Astrocyte (in vitro differentiated cells and primary cell): ENCODE measurements around the gene INSYN2A. TPM values are rescaled to one million over a fixed set of nuclear protein-coding genes. Genes with fewer than 3 reads are reported as not detected.
A peak's percentile ranks its signal among the peaks of the same experiment; 100 is the strongest.

Source experiments
- DNase-seq: peaks from one replicate; pipeline ENCODE4 v3.0.0-alpha.2; 2010; ENCODE audit warnings: low read depth
- FAIRE-seq: peaks from 2 replicates; lab custom pipeline; 2011; peaks lifted over from hg19 to GRCh38; lab: Jason Lieb, UNC
- H2AFZ ChIP-seq: 2 replicates; pipeline ENCODE4 v1.6.0; 2012; ENCODE audit warnings: low read depth, low read length, inconsistent platforms
- H3K27ac ChIP-seq: 2 replicates; pipeline ENCODE4 v1.5.1; 2011; ENCODE audit warnings: low read depth, low read length, inconsistent platforms
- H3K27me3 ChIP-seq: 2 replicates; pipeline ENCODE4 v1.6.0; 2011; ENCODE audit warnings: low read length, inconsistent platforms; ENCODE audit not compliant: insufficient read depth
- H3K36me3 ChIP-seq: 2 replicates; pipeline ENCODE4 v1.5.1; 2011; ENCODE audit warnings: low read length, inconsistent platforms; ENCODE audit not compliant: insufficient read depth
- H3K4me1 ChIP-seq: 2 replicates; pipeline ENCODE4 v1.5.1; 2011; ENCODE audit warnings: low read length, inconsistent platforms; ENCODE audit not compliant: insufficient read depth
- H3K4me2 ChIP-seq: 2 replicates; pipeline ENCODE4 v1.6.0; 2012; ENCODE audit warnings: low read length, inconsistent platforms
- H3K4me3 ChIP-seq: 2 replicates; pipeline ENCODE4 v1.5.1; 2011; ENCODE audit warnings: low read depth, mild to moderate bottlenecking, low read length, inconsistent platforms; ENCODE audit not compliant: insufficient read depth
- H3K79me2 ChIP-seq: 2 replicates; pipeline ENCODE4 v1.6.0; 2012; ENCODE audit warnings: mild to moderate bottlenecking, low read length, inconsistent platforms; ENCODE audit not compliant: insufficient read depth
- H3K9ac ChIP-seq: 2 replicates; pipeline ENCODE4 v1.6.0; 2012; ENCODE audit warnings: mild to moderate bottlenecking, low read length, inconsistent platforms
- H3K9me3 ChIP-seq: 2 replicates; pipeline ENCODE4 v1.5.1; 2012; ENCODE audit warnings: low read depth, mild to moderate bottlenecking, low read length, inconsistent platforms; ENCODE audit not compliant: insufficient read depth
- H4K20me1 ChIP-seq: 2 replicates; pipeline ENCODE4 v1.6.0; 2012; ENCODE audit warnings: low read length, inconsistent platforms; ENCODE audit not compliant: insufficient read depth
- H3K27ac Mint-ChIP-seq: one replicate; pipeline ENCODE4 v1.8.0; 2021; ENCODE audit warnings: mild to moderate bottlenecking, mixed read lengths; ENCODE audit not compliant: unreplicated experiment
- H3K27me3 Mint-ChIP-seq: one replicate; pipeline ENCODE4 v1.8.0; 2021; ENCODE audit warnings: low read depth, mixed read lengths; ENCODE audit not compliant: unreplicated experiment
- H3K36me3 Mint-ChIP-seq: one replicate; pipeline ENCODE4 v1.8.0; 2021; ENCODE audit warnings: low read depth, mixed read lengths; ENCODE audit not compliant: unreplicated experiment
- H3K4me1 Mint-ChIP-seq: one replicate; pipeline ENCODE4 v1.8.0; 2021; ENCODE audit warnings: low read depth, mixed read lengths; ENCODE audit not compliant: unreplicated experiment
- H3K4me3 Mint-ChIP-seq: one replicate; pipeline ENCODE4 v1.8.0; 2021; ENCODE audit warnings: mild to moderate bottlenecking, moderate library complexity, mixed read lengths; ENCODE audit not compliant: unreplicated experiment
- H3K9me3 Mint-ChIP-seq: one replicate; pipeline ENCODE4 v1.8.0; 2021; ENCODE audit warnings: mild to moderate bottlenecking, mixed read lengths; ENCODE audit not compliant: unreplicated experiment
- EZH2 ChIP-seq: IDR thresholded peaks from 2 replicates; pipeline ENCODE4 v1.6.1; 2012; ENCODE audit warnings: mild to moderate bottlenecking, low read length, inconsistent platforms; ENCODE audit not compliant: insufficient read depth
- total RNA-seq: library from RNA; stranded (reverse); gene quantifications from 2 replicates; pipeline ENCODE4 v1.2.1, GENCODE V29; 2021
- TF ChIP-seq, protein P1 (sequence below): IDR thresholded peaks from 2 replicates; pipeline ENCODE4 v1.5.1; 2011; ENCODE audit warnings: low read depth, mild to moderate bottlenecking, inconsistent platforms, low read length, moderate library complexity; ENCODE audit not compliant: insufficient read depth

The INSYN2A gene
- total RNA-seq, 1 donor from 2014 or later, result 0.41 TPM

GRCh38 chr10:127157506-127158200 is 38.7 kb downstream of the INSYN2A start:
- Histone ChIP-seq H3K9ac (no peak overlapping the region), H2AFZ (no peak overlapping the region), H3K4me1 (peaks cover 5% of the 10 kb centered on the region), H3K4me2 (peak overlapping the region; percentile 11), H3K79me2 (no peaks in the 10 kb centered on the region), H3K9me3 (no peaks in the 10 kb centered on the region), H4K20me1 (peaks cover 60% of the 10 kb centered on the region), H3K27ac (no peak overlapping the region), H3K4me3 (no peak overlapping the region), H3K36me3 (no peaks in the 10 kb centered on the region), H3K27me3 (no peaks in the 10 kb centered on the region)
- TF ChIP-seq EZH2, result no peak
- TF ChIP-seq, protein P1, sequence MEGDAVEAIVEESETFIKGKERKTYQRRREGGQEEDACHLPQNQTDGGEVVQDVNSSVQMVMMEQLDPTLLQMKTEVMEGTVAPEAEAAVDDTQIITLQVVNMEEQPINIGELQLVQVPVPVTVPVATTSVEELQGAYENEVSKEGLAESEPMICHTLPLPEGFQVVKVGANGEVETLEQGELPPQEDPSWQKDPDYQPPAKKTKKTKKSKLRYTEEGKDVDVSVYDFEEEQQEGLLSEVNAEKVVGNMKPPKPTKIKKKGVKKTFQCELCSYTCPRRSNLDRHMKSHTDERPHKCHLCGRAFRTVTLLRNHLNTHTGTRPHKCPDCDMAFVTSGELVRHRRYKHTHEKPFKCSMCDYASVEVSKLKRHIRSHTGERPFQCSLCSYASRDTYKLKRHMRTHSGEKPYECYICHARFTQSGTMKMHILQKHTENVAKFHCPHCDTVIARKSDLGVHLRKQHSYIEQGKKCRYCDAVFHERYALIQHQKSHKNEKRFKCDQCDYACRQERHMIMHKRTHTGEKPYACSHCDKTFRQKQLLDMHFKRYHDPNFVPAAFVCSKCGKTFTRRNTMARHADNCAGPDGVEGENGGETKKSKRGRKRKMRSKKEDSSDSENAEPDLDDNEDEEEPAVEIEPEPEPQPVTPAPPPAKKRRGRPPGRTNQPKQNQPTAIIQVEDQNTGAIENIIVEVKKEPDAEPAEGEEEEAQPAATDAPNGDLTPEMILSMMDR, result no peak
- Mint-ChIP-seq H3K27ac (peak overlapping the region; percentile 8), H3K4me3 (no peak overlapping the region), H3K4me1 (peaks cover 40% of the 10 kb centered on the region), H3K36me3 (peaks cover 4% of the 10 kb centered on the region), H3K9me3 (no peaks in the 10 kb centered on the region), H3K27me3 (no peaks in the 10 kb centered on the region)
- FAIRE-seq (peak; percentile 9), DNase-seq (peak; percentile 61)

- no peaks in the 10 kb centered on the region for H3K27me3 Mint-ChIP-seq
- H3K27me3 ChIP-seq, result no peaks in the 10 kb centered on the region
- no peak overlapping the region for H2AFZ ChIP-seq
- H3K4me1 ChIP-seq, result peaks cover 11% of the 10 kb centered on the region
- H3K27ac ChIP-seq, result no peak overlapping the region
- TF ChIP-seq, protein P1, result no peak
- TF ChIP-seq EZH2, result no peak
- H4K20me1 ChIP-seq, result peaks cover 63% of the 10 kb centered on the region
- peaks cover 4% of the 10 kb centered on the region for H3K36me3 Mint-ChIP-seq
- DNase-seq (no peak), FAIRE-seq (no peak)
- H3K9ac ChIP-seq, result no peak overlapping the region
- H3K36me3 ChIP-seq, result no peaks in the 10 kb centered on the region
- no peaks in the 10 kb centered on the region for H3K9me3 ChIP-seq
- H3K79me2 ChIP-seq, result no peaks in the 10 kb centered on the region
- H3K4me3 ChIP-seq, result no peak overlapping the region
- H3K27ac Mint-ChIP-seq, result no peak overlapping the region
- H3K4me1 Mint-ChIP-seq, result peaks cover 46% of the 10 kb centered on the region
- peak overlapping the region; percentile 11 for H3K4me2 ChIP-seq
- H3K4me3 Mint-ChIP-seq, result no peak overlapping the region
- no peaks in the 10 kb centered on the region for H3K9me3 Mint-ChIP-seq
These were observed 39.3 kb downstream of the INSYN2A start for GRCh38 chr10:127157089-127157488.
